Measurements from ENCODE around the gene TNFRSF14.
"Not testable (repeated sequence)": the region's sequence is repeated elsewhere in the genome, so short reads cannot be mapped to it uniquely, and the experiment has no call there.

The TNFRSF14 gene

GRCh38 chr1:2566101-2567045 is 10.2 kb downstream of the TNFRSF14 start:
- no peak for TF ChIP-seq CTCF (conservative IDR thresholded peaks at IDR 0.05; ENCODE audit: low read length)
- DNase-seq (ENCODE audit: low read depth), result no peak
- no peak overlapping the region for H3K4me3 ChIP-seq (ENCODE audit: low read length)

GRCh38 chr1:2567083-2567679 is 11.0 kb downstream of the TNFRSF14 start:
- DNase-seq (ENCODE audit: low read depth), result no peak
- TF ChIP-seq CTCF (conservative IDR thresholded peaks at IDR 0.05; ENCODE audit: low read length), result no peak
- no peak overlapping the region for H3K4me3 ChIP-seq (ENCODE audit: low read length)

GRCh38 chr1:2568187-2568816 is 12.1 kb downstream of the TNFRSF14 start:
- DNase-seq (ENCODE audit: low read depth); H3K4me3 ChIP-seq (ENCODE audit: low read length): not testable (repeated sequence)

- no peak overlapping the region for H3K4me3 ChIP-seq (ENCODE audit: low read length)
- DNase-seq (ENCODE audit: low read depth), result no peak
- TF ChIP-seq CTCF (conservative IDR thresholded peaks at IDR 0.05; ENCODE audit: low read length), result no peak
Observed at GRCh38 chr1:2569060-2569459, 12.9 kb downstream of the TNFRSF14 start.

- DNase-seq (ENCODE audit: low read depth); H3K4me3 ChIP-seq (ENCODE audit: low read length): not testable (repeated sequence)
Observed at GRCh38 chr1:2569703-2570102, 13.5 kb downstream of the TNFRSF14 start.

- no peak for TF ChIP-seq CTCF (conservative IDR thresholded peaks at IDR 0.05; ENCODE audit: low read length)
- DNase-seq (ENCODE audit: low read depth), result no peak
- H3K4me3 ChIP-seq (ENCODE audit: low read length), result no peak overlapping the region
Observed at GRCh38 chr1:2570332-2570731, 14.2 kb downstream of the TNFRSF14 start.

GRCh38 chr1:2571348-2571747 is 15.2 kb downstream of the TNFRSF14 start:
- TF ChIP-seq CTCF (conservative IDR thresholded peaks at IDR 0.05; ENCODE audit: low read length), result no peak
- no peak overlapping the region for H3K4me3 ChIP-seq (ENCODE audit: low read length)
- DNase-seq (ENCODE audit: low read depth), result no peak

Measured in AG10803 (cell line).